ENCODE measurements around the gene ETHE1. TPM values are rescaled to one million over a fixed set of nuclear protein-coding genes. Genes with fewer than 3 reads are reported as not detected.

ETHE1 gene
- total and polyA plus RNA-seq, 2 donors (not counting 1 experiment from before 2014, with no cell fraction given), result 16.0 to 39.4 TPM

GRCh38 chr19:43503501-43504425 is 23.2 kb downstream of the ETHE1 start:
- peaks cover 23% of the 10 kb centered on the region for H3K4me1 Mint-ChIP-seq
- H3K27me3 Mint-ChIP-seq, result no peaks in the 10 kb centered on the region
- ChIA-PET POLR2A (interaction anchor here (0.5 to 2.9 kb wide), 9 partner anchors 14 to 105 kb away, joined by 3 to 13 read pairs (median 5); partner anchors contain the start of genes ETHE1 and ZNF575), CTCF (interaction anchor here (0.7 to 3.6 kb wide), 7 partner anchors 15 to 71 kb away, joined by 3 to 45 read pairs (median 6); no protein-coding TSS in a partner anchor)
- peaks cover 12 to 22% of the 10 kb centered on the region in 2 donors for H3K4me1 ChIP-seq (ENCODE audit: control insufficient read depth in 2 of 2, insufficient read depth in 2 of 2, low read length in 2 of 2)
- DNase-seq (peak; percentile 97), ATAC-seq (ENCODE audit: low read depth) (peak; percentile 95)
- H3K9me3 Mint-ChIP-seq (ENCODE audit: insufficient read depth), result no peaks in the 10 kb centered on the region
- TF ChIP-seq CTCF (IDR thresholded peaks at IDR 0.05) (no peak), EZH2 (IDR thresholded peaks at IDR 0.05; ENCODE audit: borderline replicate concordance, insufficient read depth, low read depth, low read length, poor library complexity, severe bottlenecking) (no peak)
- WGBS (ENCODE audit: insufficient coverage), result 2% methylated on average over 60 of the region's 64 CpGs
- H3K27me3 ChIP-seq (replicated peaks in 1 of 4; ENCODE audit: control extremely low read depth in 1 of 4, control insufficient read depth in 3 of 4, insufficient read depth in 4 of 4, low read length in 3 of 4), result no peaks in the 10 kb centered on the region
- peak overlapping the region; percentile 98 for H3K27ac Mint-ChIP-seq
- H2AFZ ChIP-seq (ENCODE audit: insufficient read depth, low read depth, low read length, poor library complexity, severe bottlenecking), result peak overlapping the region; percentile 98
- peak overlapping the region; percentile 95 for H3K4me3 Mint-ChIP-seq
- peak overlapping the region; percentile 87 for H3K9ac ChIP-seq (ENCODE audit: low read length)
- H3K79me2 ChIP-seq (ENCODE audit: control insufficient read depth, insufficient read depth, low read length), result no peaks in the 10 kb centered on the region
- H4K20me1 ChIP-seq (ENCODE audit: control insufficient read depth, insufficient read depth, low read length, poor library complexity, severe bottlenecking), result no peaks in the 10 kb centered on the region
- peak overlapping the region; percentile 99 for H3K4me2 ChIP-seq (replicated peaks; ENCODE audit: low read depth, low read length, poor library complexity, severe bottlenecking)
- intact Hi-C loops (cut with micrococcal nuclease), result loop anchor here (1.0 kb wide), 5 partner anchors 16 to 251 kb away; partner anchors contain the start of genes SMG9 and ZNF575
- H3K27ac ChIP-seq (ENCODE audit: low read length in 2 of 2), result peak overlapping the region; percentile 80 to 82
- H3K36me3 ChIP-seq (replicated peaks in 1 of 2; ENCODE audit: control extremely low read depth in 1 of 2, control insufficient read depth in 1 of 2, extremely low read depth in 1 of 2, insufficient read depth in 2 of 2, low read length in 1 of 2), result peaks cover 1 to 2% of the 10 kb centered on the region in 2 experiments
- H3K9me3 ChIP-seq (ENCODE audit: control extremely low read depth in 1 of 3, control insufficient read depth in 2 of 3, insufficient read depth in 1 of 3, low read length in 2 of 3), result no peaks in the 10 kb centered on the region
- H3K4me3 ChIP-seq (ENCODE audit: control extremely low read depth in 1 of 5, extremely low read depth in 1 of 5, insufficient read depth in 1 of 5, low read depth in 2 of 5, low read length in 4 of 5), result peak overlapping the region; percentile 65 to 97 (median 76)

Measured in B cell (primary cell).